PC-9 (cell line): ENCODE measurements around the gene PKD2L1.

Experiments
- EZH2 ChIP-seq: fragments of 200-600 bp; sonication (generic); IDR thresholded peaks from 2 replicates; pipeline ENCODE4 v1.8.0; 2017; ENCODE audit warnings: antibody characterized with exemption, low read depth
- TF ChIP-seq, protein P1 (sequence below): fragments of 200-600 bp; sonication (generic); conservative IDR thresholded peaks from 2 replicates; pipeline ENCODE4 v1.6.1; 2017; ENCODE audit warnings: mixed run types, antibody characterized with exemption, mild to moderate bottlenecking, moderate library complexity

DNA sequence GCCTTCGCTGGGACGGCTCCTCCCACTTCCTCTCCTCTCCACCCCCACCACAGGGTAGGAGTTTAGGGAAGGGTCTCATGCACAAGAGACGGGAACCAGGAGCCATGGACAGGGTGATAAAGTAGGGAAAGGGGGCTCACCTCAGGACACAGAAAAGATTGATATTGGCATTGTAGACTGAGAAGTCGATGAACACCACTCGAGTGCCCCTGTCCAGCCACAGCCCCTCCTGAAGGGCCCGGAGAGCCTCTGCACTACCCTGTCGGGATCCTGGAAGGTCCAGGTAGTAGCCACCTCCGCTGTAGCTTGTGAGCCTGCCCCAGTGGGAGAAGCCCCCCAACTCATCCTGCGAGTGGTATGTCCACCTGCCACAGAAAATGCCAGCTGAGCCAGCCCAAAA, 32.8 kb downstream of the PKD2L1 start:
- TF ChIP-seq, protein P1, sequence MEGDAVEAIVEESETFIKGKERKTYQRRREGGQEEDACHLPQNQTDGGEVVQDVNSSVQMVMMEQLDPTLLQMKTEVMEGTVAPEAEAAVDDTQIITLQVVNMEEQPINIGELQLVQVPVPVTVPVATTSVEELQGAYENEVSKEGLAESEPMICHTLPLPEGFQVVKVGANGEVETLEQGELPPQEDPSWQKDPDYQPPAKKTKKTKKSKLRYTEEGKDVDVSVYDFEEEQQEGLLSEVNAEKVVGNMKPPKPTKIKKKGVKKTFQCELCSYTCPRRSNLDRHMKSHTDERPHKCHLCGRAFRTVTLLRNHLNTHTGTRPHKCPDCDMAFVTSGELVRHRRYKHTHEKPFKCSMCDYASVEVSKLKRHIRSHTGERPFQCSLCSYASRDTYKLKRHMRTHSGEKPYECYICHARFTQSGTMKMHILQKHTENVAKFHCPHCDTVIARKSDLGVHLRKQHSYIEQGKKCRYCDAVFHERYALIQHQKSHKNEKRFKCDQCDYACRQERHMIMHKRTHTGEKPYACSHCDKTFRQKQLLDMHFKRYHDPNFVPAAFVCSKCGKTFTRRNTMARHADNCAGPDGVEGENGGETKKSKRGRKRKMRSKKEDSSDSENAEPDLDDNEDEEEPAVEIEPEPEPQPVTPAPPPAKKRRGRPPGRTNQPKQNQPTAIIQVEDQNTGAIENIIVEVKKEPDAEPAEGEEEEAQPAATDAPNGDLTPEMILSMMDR: no peak
- TF ChIP-seq EZH2: no peak
